ENCODE results near the gene NEURL1B.

GRCh38 chr5:172723508-172723907 lies 82.4 kb downstream of the NEURL1B start:
- TF ChIP-seq CTCF (IDR thresholded peaks at IDR 0.05 in 8 of 11, conservative IDR thresholded peaks at IDR 0.05 in 3 of 11), result no peak
- TF ChIP-seq POLR2A (IDR thresholded peaks at IDR 0.05), result no peak
- TF ChIP-seq POLR2AphosphoS5 (IDR thresholded peaks at IDR 0.05), result no peak

All from spleen (tissue), 7 donors.